GM06990 (cell line): ENCODE results near the gene AP2A2.

Experiments
- DNase-seq: peaks from one replicate; pipeline ENCODE4 v3.0.0-alpha.2; 2011; ENCODE audit not compliant: insufficient read length; ENCODE audit errors: extremely low read depth
- H3K27me3 ChIP-seq: replicated peaks from 2 replicates; pipeline ENCODE4 v1.6.0; 2011; ENCODE audit warnings: low read length; ENCODE audit not compliant: control insufficient read depth, insufficient read depth
- H3K36me3 ChIP-seq: 2 replicates; pipeline ENCODE4 v1.5.1; 2011; ENCODE audit warnings: low read length; ENCODE audit not compliant: control insufficient read depth, insufficient read depth
- H3K4me3 ChIP-seq: replicated peaks from 2 replicates; pipeline ENCODE4 v1.5.1; 2011; ENCODE audit warnings: low read depth, mild to moderate bottlenecking, control low read depth, low read length
- TF ChIP-seq, protein P1 (sequence below): IDR thresholded peaks from 2 replicates; pipeline ENCODE4 v1.5.1; 2011; ENCODE audit warnings: low read length, control low read depth, mild to moderate bottlenecking, inconsistent platforms; ENCODE audit not compliant: insufficient read depth, poor library complexity, severe bottlenecking

The AP2A2 gene

DNA sequence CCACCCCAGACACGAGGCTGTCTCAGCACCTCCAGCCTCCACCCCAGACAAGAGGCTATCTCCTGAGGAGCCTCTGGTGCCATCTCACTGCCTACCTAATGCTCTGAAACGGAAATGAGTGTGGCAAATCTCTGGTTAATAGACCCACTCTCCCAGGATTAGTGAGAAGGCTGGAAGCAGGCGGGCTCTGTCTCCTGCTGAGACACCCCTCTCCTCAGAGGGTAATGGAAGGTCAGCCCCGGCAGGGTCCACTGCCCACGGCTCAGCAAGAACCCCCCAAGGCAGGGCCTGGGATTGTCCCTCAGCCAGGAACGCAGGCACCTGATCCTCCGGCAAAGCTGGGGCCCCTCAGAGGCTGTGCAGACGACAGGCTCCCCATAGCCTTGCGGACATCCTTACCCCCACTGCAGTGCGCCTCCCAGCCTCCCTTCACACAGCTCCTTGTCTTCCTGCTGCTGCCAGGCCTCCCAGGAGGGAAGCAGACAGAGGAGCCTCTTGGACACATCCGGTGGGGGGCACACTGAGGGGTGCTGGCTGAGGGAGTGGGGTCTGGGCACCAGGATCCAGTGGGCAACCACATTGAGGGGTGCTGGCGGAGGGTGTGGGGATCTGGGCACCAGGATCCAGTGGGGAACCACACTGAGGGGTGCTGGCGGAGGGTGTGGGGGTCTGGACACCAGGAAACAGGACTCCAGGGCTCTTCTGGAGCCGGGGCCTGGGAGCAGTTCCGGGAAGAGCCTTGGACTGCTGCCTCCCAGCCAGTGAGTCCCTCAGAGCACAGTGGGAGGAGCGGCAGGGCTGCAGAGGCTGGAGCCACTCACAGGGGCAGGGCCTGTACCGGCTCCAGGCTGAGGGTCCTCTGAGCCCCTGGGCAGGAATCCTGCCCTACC, 28.2 kb upstream of the AP2A2 start:
- TF ChIP-seq, protein P1, sequence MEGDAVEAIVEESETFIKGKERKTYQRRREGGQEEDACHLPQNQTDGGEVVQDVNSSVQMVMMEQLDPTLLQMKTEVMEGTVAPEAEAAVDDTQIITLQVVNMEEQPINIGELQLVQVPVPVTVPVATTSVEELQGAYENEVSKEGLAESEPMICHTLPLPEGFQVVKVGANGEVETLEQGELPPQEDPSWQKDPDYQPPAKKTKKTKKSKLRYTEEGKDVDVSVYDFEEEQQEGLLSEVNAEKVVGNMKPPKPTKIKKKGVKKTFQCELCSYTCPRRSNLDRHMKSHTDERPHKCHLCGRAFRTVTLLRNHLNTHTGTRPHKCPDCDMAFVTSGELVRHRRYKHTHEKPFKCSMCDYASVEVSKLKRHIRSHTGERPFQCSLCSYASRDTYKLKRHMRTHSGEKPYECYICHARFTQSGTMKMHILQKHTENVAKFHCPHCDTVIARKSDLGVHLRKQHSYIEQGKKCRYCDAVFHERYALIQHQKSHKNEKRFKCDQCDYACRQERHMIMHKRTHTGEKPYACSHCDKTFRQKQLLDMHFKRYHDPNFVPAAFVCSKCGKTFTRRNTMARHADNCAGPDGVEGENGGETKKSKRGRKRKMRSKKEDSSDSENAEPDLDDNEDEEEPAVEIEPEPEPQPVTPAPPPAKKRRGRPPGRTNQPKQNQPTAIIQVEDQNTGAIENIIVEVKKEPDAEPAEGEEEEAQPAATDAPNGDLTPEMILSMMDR = no peak
- Histone ChIP-seq H3K36me3 (peaks cover 36% of the 10 kb centered on the region), H3K27me3 (no peaks in the 10 kb centered on the region), H3K4me3 (no peak overlapping the region)
- no peak for DNase-seq

DNA sequence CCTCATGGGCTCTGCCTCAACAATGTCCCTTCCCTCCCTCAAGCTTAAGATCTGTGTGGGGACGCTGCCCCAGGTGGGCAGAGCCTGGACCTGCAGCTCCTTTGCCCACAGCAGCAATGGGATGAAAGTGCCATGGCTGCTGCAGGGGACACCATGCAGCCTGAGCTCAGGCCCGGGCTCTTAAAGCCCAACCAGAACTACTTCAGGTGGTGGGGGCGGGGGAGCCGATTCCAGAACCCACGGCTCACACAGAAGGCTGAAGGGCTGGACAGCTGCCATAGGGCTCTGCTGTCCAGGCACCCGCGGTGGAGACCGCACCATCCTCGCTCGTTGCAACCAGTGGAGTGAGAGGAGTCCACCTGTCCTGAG, 27.5 kb upstream of the AP2A2 start:
- TF ChIP-seq, protein P1 = peak; percentile 18
- Histone ChIP-seq H3K4me3 (no peak overlapping the region), H3K36me3 (peaks cover 40% of the 10 kb centered on the region), H3K27me3 (no peaks in the 10 kb centered on the region)
- DNase-seq = no peak

DNA sequence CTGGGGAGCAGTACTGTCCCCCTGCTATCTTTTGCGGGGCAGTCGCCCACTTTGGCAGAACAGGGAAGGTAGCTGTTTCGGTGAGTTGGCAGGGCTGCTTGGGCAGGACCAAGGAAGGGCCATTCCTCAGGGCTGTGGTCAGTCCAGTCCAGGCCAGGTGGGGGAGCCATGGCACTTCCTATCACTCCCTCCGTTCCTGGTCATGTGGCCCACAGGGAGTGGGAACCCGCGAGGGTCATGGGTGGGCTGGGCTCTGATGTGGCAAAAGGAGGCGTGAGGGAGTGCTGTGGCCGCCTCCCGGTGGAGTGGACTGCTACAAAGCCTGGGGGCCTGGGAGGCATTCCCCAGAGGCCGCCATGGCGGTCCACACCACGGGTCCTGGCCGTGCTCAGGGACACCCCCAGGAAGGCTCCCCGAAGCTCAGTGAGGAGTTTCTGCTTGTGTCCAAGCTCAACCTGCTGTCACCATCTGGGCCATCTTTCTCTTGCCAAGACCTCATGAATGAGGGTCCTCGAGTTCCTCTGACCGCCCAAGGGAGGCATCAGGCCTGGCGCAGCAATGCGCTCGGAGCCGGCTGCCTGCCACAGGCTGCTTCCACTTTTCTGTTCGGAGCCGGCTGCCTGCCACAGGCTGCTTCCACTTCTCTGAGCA, 27.0 kb upstream of the AP2A2 start:
- no peak overlapping the region for H3K4me3 ChIP-seq
- peaks cover 40% of the 10 kb centered on the region for H3K36me3 ChIP-seq
- DNase-seq = no peak
- TF ChIP-seq, protein P1 = no peak
- no peaks in the 10 kb centered on the region for H3K27me3 ChIP-seq

DNA sequence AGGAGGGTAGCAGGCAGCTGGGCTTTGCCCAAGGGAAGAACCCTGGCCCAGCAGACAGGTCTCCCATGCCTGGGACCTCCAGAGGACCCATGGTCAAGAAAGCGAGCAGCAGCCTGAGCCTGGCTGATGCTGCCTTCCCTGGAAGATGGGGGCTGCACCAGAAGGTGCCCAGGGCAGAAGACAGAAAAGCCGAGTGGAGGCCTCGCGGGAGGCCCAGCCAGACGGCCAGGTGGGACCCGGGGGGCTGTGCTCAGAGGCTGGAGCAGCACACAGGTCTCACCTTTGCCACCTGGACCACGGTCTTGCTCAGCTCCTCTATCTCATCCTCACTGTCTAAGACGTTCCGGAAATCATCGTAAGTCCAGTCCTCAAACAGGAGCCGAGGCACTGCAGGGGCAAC, 25.9 kb upstream of the AP2A2 start:
- Histone ChIP-seq H3K4me3 (no peak overlapping the region), H3K36me3 (peaks cover 45% of the 10 kb centered on the region), H3K27me3 (no peaks in the 10 kb centered on the region)
- DNase-seq = no peak
- TF ChIP-seq, protein P1 = no peak

DNA sequence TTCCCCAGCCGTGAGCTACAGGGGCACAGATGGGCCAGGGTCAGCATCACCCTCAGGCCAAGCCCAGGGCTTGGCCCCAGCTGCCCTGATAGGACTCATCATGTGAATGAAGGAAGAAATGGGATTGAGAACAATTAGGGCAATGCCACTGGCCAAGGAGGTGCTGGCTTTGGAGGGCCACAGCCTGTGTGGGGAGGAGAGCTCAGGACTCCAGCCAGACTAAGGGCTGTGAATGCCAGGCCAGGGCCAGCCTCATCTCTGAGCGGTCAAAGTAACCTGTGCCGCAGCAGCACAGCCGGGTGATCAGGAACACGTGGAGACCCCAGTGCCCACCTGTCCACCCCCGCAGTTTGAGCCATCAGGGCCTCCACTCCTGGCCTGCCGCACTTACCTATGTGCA, 25.1 kb upstream of the AP2A2 start:
- TF ChIP-seq, protein P1 = no peak
- DNase-seq = no peak
- H3K4me3 ChIP-seq = no peak overlapping the region
- no peaks in the 10 kb centered on the region for H3K27me3 ChIP-seq
- H3K36me3 ChIP-seq = peaks cover 45% of the 10 kb centered on the region
